Liver (tissue), 9 donors: ENCODE results near the gene ENDOG. TPM values are rescaled to one million over a fixed set of nuclear protein-coding genes. Genes with fewer than 3 reads are reported as not detected.

Experiments
- DNase-seq: peaks from one replicate; pipeline ENCODE4 v3.0.0-alpha.2; 2017; ENCODE audit warnings: low spot score
- H3K27ac ChIP-seq, 2 donors: one replicate each; pipeline ENCODE4 v1.7.0; 2013; ENCODE audit warnings: inconsistent platforms in 2 of 2, low read length in 2 of 2, control low read depth in 1 of 2, low read depth in 1 of 2, mild to moderate bottlenecking in 1 of 2
- H3K27me3 ChIP-seq, 4 donors: one replicate each; pipeline versions ENCODE4 v1.6.1 to v1.7.0; 2013; ENCODE audit warnings: low read length in 3 of 4, inconsistent platforms in 1 of 4, mild to moderate bottlenecking in 1 of 4, moderate library complexity in 1 of 4; ENCODE audit not compliant: control insufficient read depth in 4 of 4, insufficient read depth in 4 of 4
- H3K36me3 ChIP-seq, 4 donors: one replicate each; pipeline versions ENCODE4 v1.6.1 to v1.7.0; 2013; ENCODE audit warnings: low read length in 3 of 4, mild to moderate bottlenecking in 3 of 4, low read depth in 1 of 4, moderate library complexity in 1 of 4; ENCODE audit not compliant: control insufficient read depth in 4 of 4, insufficient read depth in 3 of 4
- H3K4me1 ChIP-seq, 4 donors: one replicate each; pipeline versions ENCODE4 v1.6.1 to v1.7.0; 2013; ENCODE audit warnings: low read length in 3 of 4, mild to moderate bottlenecking in 3 of 4, moderate library complexity in 1 of 4; ENCODE audit not compliant: control insufficient read depth in 4 of 4, insufficient read depth in 4 of 4
- H3K4me3 ChIP-seq, 3 donors: one replicate each; pipeline versions ENCODE4 v1.6.1 to v1.7.0; 2013; ENCODE audit warnings: low read length in 3 of 3, control low read depth in 1 of 3, low read depth in 1 of 3, mild to moderate bottlenecking in 1 of 3
- H3K9ac ChIP-seq, 2 donors: one replicate each; pipeline ENCODE4 v1.7.0; 2013; ENCODE audit warnings: low read length in 2 of 2, mild to moderate bottlenecking in 2 of 2, moderate library complexity in 2 of 2, control low read depth in 1 of 2, low read depth in 1 of 2
- H3K9me3 ChIP-seq, 4 donors: one replicate each; pipeline versions ENCODE4 v1.6.1 to v1.7.0; 2013; ENCODE audit warnings: low read length in 3 of 4; ENCODE audit not compliant: control insufficient read depth in 4 of 4
- ATF3 ChIP-seq: IDR thresholded peaks from 2 replicates; pipeline ENCODE4 v1.6.1; 2016; ENCODE audit warnings: antibody characterized with exemption
- CTCF ChIP-seq: fragments of 150-350 bp; IDR thresholded peaks from 2 replicates; pipeline ENCODE4 v1.5.1; 2017; ENCODE audit warnings: improper control_type of control experiment, low read depth, low read length; ENCODE audit not compliant: missing input control
- EGR1 ChIP-seq, 2 donors: IDR thresholded peaks; 2 replicates each; pipeline ENCODE4 v1.6.1; 2016 to 2018; ENCODE audit warnings: antibody characterized with exemption in 2 of 2, low read depth in 2 of 2
- FOXA1 ChIP-seq: IDR thresholded peaks from 2 replicates; pipeline ENCODE4 v1.6.1; 2016; ENCODE audit warnings: antibody characterized with exemption
- GABPA ChIP-seq, 2 donors: IDR thresholded peaks in 1 of 2; conservative IDR thresholded peaks in 1 of 2; 2 replicates each; pipeline ENCODE4 v1.6.1; 2016; ENCODE audit warnings: antibody characterized with exemption in 2 of 2, mild to moderate bottlenecking in 1 of 2, moderate library complexity in 1 of 2
- HNF4A ChIP-seq, 2 donors: conservative IDR thresholded peaks; 2 replicates each; pipeline ENCODE4 v1.6.1; 2016; ENCODE audit warnings: antibody characterized with exemption in 2 of 2, mild to moderate bottlenecking in 2 of 2
- HNF4G ChIP-seq: IDR thresholded peaks from 2 replicates; pipeline ENCODE4 v1.6.1; 2016; ENCODE audit warnings: antibody characterized with exemption
- JUND ChIP-seq, 2 donors: IDR thresholded peaks; 2 replicates each; pipeline ENCODE4 v1.6.1; 2016; ENCODE audit warnings: antibody characterized with exemption in 2 of 2
- MAX ChIP-seq: IDR thresholded peaks from 2 replicates; pipeline ENCODE4 v1.6.1; 2016; ENCODE audit warnings: antibody characterized with exemption
- NR2F2 ChIP-seq: IDR thresholded peaks from 2 replicates; pipeline ENCODE4 v1.6.1; 2016; ENCODE audit warnings: antibody characterized with exemption
- RAD21 ChIP-seq, 2 donors: IDR thresholded peaks; 2 replicates each; pipeline ENCODE4 v1.6.1; 2016; ENCODE audit warnings: antibody characterized with exemption in 2 of 2, mild to moderate bottlenecking in 2 of 2
- REST ChIP-seq: IDR thresholded peaks from 2 replicates; pipeline ENCODE4 v1.6.1; 2016; ENCODE audit warnings: antibody characterized with exemption, mild to moderate bottlenecking
- RXRA ChIP-seq, 2 donors: IDR thresholded peaks; 2 replicates each; pipeline ENCODE4 v1.6.1; 2017 to 2018; ENCODE audit warnings: antibody characterized with exemption in 2 of 2, mild to moderate bottlenecking in 1 of 2
- SP1 ChIP-seq: IDR thresholded peaks from 2 replicates; pipeline ENCODE4 v1.6.1; 2018; ENCODE audit warnings: antibody characterized with exemption, mild to moderate bottlenecking
- YY1 ChIP-seq: IDR thresholded peaks from 2 replicates; pipeline ENCODE4 v1.6.1; 2016; ENCODE audit warnings: antibody characterized with exemption, mild to moderate bottlenecking
- ZBTB33 ChIP-seq: IDR thresholded peaks from 2 replicates; pipeline ENCODE4 v1.6.1; 2016; ENCODE audit warnings: antibody characterized with exemption
- WGBS: extraction: QIAGEN DNeasy Blood & Tissue Kit; methylation state at CpG from one replicate; pipeline ENCODE4 v1.1.7; 2013; 5-methylcytosine and 5-hydroxymethylcytosine counted together
- polyA plus RNA-seq, 2 donors: library from polyadenylated mRNA; stranded (reverse) in 1 of 2; unstranded in 1 of 2; fragments of 200-250 nt in 1 of 2; fragments of >200 nt in 1 of 2; fragmentation: Nextera tagmentation in 1 of 2; extraction: Ambion mirVana in 1 of 2; gene quantifications; one replicate each; pipeline versions ENCODE4 v1.2.1 to v1.2.3, GENCODE V29; 2013 to 2015
- total RNA-seq, 2 donors: library from RNA; depleted of rRNA; stranded (reverse); fragments of >200 nt; gene quantifications; one replicate each; pipeline ENCODE4 v1.2.3, GENCODE V29; 2014
- donor health status: healthy.
- donor health status: healthy.
- donor health status: healthy.
- donor health status: healthy.
- donor health status: healthy.

The ENDOG gene
- total and polyA plus RNA-seq, 4 donors = 11.3 to 25.0 (median 15.0) TPM

- H3K4me1 ChIP-seq = peaks cover 5 to 31% (median 17%) of the 10 kb centered on the region in 4 donors
- H3K9ac ChIP-seq = no peak overlapping the region
- peak; percentile 89 for DNase-seq
- WGBS = 16% methylated on average over 10 of the region's 10 CpGs
- no peak overlapping the region for H3K4me3 ChIP-seq
- H3K27ac ChIP-seq = peak overlapping the region; percentile 5 to 61
- H3K9me3 ChIP-seq = no peaks in the 10 kb centered on the region
- H3K27me3 ChIP-seq = no peaks in the 10 kb centered on the region
- H3K36me3 ChIP-seq = no peaks in the 10 kb centered on the region
- TF ChIP-seq NR2F2 (peak; percentile 46), REST (no peak), ZBTB33 (no peak), SP1 (peak; percentile 39), ATF3 (no peak), HNF4A (conservative IDR thresholded peaks at IDR 0.05) (peak; percentile 18 to 54), GABPA (IDR thresholded peaks at IDR 0.05 in 1 of 2, conservative IDR thresholded peaks at IDR 0.05 in 1 of 2) (no peak), MAX (peak; percentile 14), RAD21 (IDR thresholded peaks at IDR 0.05) (peak; percentile 87 to 95), YY1 (no peak), JUND (IDR thresholded peaks at IDR 0.05) (no peak), FOXA1 (no peak), CTCF (peak; percentile 96), EGR1 (IDR thresholded peaks at IDR 0.05; ENCODE audit: low read depth in 2 of 2) (no peak), HNF4G (no peak), RXRA (IDR thresholded peaks at IDR 0.05) (peak; percentile 39 to 73)
Measured at GRCh38 chr9:128863647-128864046, 45.3 kb downstream of the ENDOG start.
